Astrocyte (in vitro differentiated cells and primary cell): ENCODE results near the gene COL9A3.

ENCODE experiments used
- EZH2 ChIP-seq: IDR thresholded peaks from 2 replicates; pipeline ENCODE4 v1.6.1; 2012; ENCODE audit warnings: mild to moderate bottlenecking, low read length, inconsistent platforms; ENCODE audit not compliant: insufficient read depth
- TF ChIP-seq, protein P1 (sequence below): IDR thresholded peaks from 2 replicates; pipeline ENCODE4 v1.5.1; 2011; ENCODE audit warnings: low read depth, mild to moderate bottlenecking, inconsistent platforms, low read length, moderate library complexity; ENCODE audit not compliant: insufficient read depth

- no peak for TF ChIP-seq EZH2
- TF ChIP-seq, protein P1, sequence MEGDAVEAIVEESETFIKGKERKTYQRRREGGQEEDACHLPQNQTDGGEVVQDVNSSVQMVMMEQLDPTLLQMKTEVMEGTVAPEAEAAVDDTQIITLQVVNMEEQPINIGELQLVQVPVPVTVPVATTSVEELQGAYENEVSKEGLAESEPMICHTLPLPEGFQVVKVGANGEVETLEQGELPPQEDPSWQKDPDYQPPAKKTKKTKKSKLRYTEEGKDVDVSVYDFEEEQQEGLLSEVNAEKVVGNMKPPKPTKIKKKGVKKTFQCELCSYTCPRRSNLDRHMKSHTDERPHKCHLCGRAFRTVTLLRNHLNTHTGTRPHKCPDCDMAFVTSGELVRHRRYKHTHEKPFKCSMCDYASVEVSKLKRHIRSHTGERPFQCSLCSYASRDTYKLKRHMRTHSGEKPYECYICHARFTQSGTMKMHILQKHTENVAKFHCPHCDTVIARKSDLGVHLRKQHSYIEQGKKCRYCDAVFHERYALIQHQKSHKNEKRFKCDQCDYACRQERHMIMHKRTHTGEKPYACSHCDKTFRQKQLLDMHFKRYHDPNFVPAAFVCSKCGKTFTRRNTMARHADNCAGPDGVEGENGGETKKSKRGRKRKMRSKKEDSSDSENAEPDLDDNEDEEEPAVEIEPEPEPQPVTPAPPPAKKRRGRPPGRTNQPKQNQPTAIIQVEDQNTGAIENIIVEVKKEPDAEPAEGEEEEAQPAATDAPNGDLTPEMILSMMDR = no peak
Measured at GRCh38 chr20:62814060-62814708, 2.7 kb upstream of the COL9A3 start.
